HepG2 (cell line): ENCODE data around the gene PAPOLA. TPM values are rescaled to one million over a fixed set of nuclear protein-coding genes. Genes with fewer than 3 reads are reported as not detected.
A peak's percentile ranks its signal among the peaks of the same experiment; 100 is the strongest.

ENCODE experiments used
- BHLHE40 ChIP-seq: IDR thresholded peaks from 2 replicates; pipeline ENCODE4 v1.6.1; 2011; ENCODE audit warnings: low read length, improper control_type of control experiment
- DMAP1 ChIP-seq: IDR thresholded peaks from 2 replicates; pipeline ENCODE4 v1.6.1; 2016
- FOXM1 ChIP-seq: sonication (generic); formaldehyde crosslinking; IDR thresholded peaks from 2 replicates; pipeline ENCODE4 v1.5.0; 2020; ENCODE audit warnings: missing genetic modification reagents
- MEIS2 ChIP-seq: sonication (generic); formaldehyde crosslinking; IDR thresholded peaks from 2 replicates; pipeline ENCODE4 v1.9.0; 2021; ENCODE audit warnings: mild to moderate bottlenecking, missing genetic modification reagents
- MTA1 ChIP-seq: sonication (generic); formaldehyde crosslinking; IDR thresholded peaks from 2 replicates; pipeline ENCODE4 v1.4.0; 2020; ENCODE audit warnings: missing genetic modification reagents, mild to moderate bottlenecking, borderline replicate concordance
- MZF1 ChIP-seq: sonication (generic); formaldehyde crosslinking; IDR thresholded peaks from 2 replicates; pipeline ENCODE4 v1.8.1; 2023; ENCODE audit warnings: mild to moderate bottlenecking, missing genetic modification reagents, borderline replicate concordance
- POLR2AphosphoS5 ChIP-seq: IDR thresholded peaks from 2 replicates; pipeline ENCODE4 v1.6.1; 2012; ENCODE audit warnings: low read depth, low read length
- RARA ChIP-seq: IDR thresholded peaks from 2 replicates; pipeline ENCODE4 v1.6.1; 2016; ENCODE audit warnings: missing genetic modification reagents, missing compliant biosample characterization
- SALL1 ChIP-seq: sonication (generic); formaldehyde crosslinking; IDR thresholded peaks from 2 replicates; pipeline ENCODE4 v1.8.0; 2022; ENCODE audit warnings: mild to moderate bottlenecking, missing genetic modification reagents
- ZNF264 ChIP-seq: sonication (generic); formaldehyde crosslinking; IDR thresholded peaks from 2 replicates; pipeline ENCODE4 v1.4.0; 2020; ENCODE audit warnings: missing genetic modification reagents
- ZNF746 ChIP-seq: sonication (generic); formaldehyde crosslinking; IDR thresholded peaks from 2 replicates; pipeline ENCODE4 v1.8.0; 2022; ENCODE audit warnings: mild to moderate bottlenecking, missing genetic modification reagents
- ZNF790 ChIP-seq: sonication (generic); formaldehyde crosslinking; IDR thresholded peaks from 2 replicates; pipeline ENCODE4 v1.8.0; 2022; ENCODE audit warnings: missing genetic modification reagents, mild to moderate bottlenecking, borderline replicate concordance
- polyA plus RNA-seq, 8 experiments: library from polyadenylated mRNA; depleted of rRNA in 3 of 8; stranded (reverse) in 7 of 8; unstranded in 1 of 8; fragments of >200 nt; fragmentation: Illumina TruSeq in 4 of 8; extraction: Trizol in 4 of 8; gene quantifications; 2 replicates each; pipeline versions ENCODE4 v1.2.1 to v1.2.3, GENCODE V29; 2011 to 2016; ENCODE audit warnings: low read depth in 4 of 8, missing spikeins in 1 of 8, mixed read lengths in 1 of 8; ENCODE audit not compliant: insufficient read depth in 1 of 8
- total RNA-seq, 5 experiments: library from RNA; depleted of rRNA; stranded (reverse); fragments of >200 nt; fragmentation: Illumina TruSeq; extraction: Trizol; gene quantifications; 2 replicates each; pipeline ENCODE4 v1.2.3, GENCODE V29; 2016; ENCODE audit warnings: low read depth in 1 of 5
- TF ChIP-seq, protein P1 (sequence below): sonication (generic); formaldehyde crosslinking; IDR thresholded peaks from 2 replicates; pipeline ENCODE4 v1.5.1; 2020; ENCODE audit warnings: missing genetic modification reagents, mild to moderate bottlenecking, borderline replicate concordance
- TF ChIP-seq, protein P2 (sequence below): sonication (generic); formaldehyde crosslinking; IDR thresholded peaks from 2 replicates; pipeline ENCODE4 v1.8.1; 2023; ENCODE audit warnings: mild to moderate bottlenecking, inconsistent platforms, moderate library complexity, missing genetic modification reagents, borderline replicate concordance
- TF ChIP-seq, protein P3 (sequence below): sonication (generic); formaldehyde crosslinking; IDR thresholded peaks from 2 replicates; pipeline ENCODE4 v1.4.0; 2020; ENCODE audit warnings: missing genetic modification reagents
- TF ChIP-seq, protein P4 (sequence below): sonication (generic); formaldehyde crosslinking; IDR thresholded peaks from 2 replicates; pipeline ENCODE4 v1.4.0; 2020; ENCODE audit warnings: missing genetic modification reagents, borderline replicate concordance
- TF ChIP-seq, protein P5 (sequence below): sonication (generic); formaldehyde crosslinking; IDR thresholded peaks from 2 replicates; pipeline ENCODE4 v1.5.1; 2020; ENCODE audit warnings: mild to moderate bottlenecking, missing genetic modification reagents, borderline replicate concordance
- TF ChIP-seq, protein P6 (sequence below): sonication (generic); formaldehyde crosslinking; IDR thresholded peaks from 2 replicates; pipeline ENCODE4 v1.8.0; 2022; ENCODE audit warnings: missing genetic modification reagents, mild to moderate bottlenecking, borderline replicate concordance

PAPOLA gene
- total and polyA plus RNA-seq, 2 of the 13 experiments (the other 11 are each of a cell fraction or from before 2014, with no cell fraction given) = 103 to 151 TPM

DNA sequence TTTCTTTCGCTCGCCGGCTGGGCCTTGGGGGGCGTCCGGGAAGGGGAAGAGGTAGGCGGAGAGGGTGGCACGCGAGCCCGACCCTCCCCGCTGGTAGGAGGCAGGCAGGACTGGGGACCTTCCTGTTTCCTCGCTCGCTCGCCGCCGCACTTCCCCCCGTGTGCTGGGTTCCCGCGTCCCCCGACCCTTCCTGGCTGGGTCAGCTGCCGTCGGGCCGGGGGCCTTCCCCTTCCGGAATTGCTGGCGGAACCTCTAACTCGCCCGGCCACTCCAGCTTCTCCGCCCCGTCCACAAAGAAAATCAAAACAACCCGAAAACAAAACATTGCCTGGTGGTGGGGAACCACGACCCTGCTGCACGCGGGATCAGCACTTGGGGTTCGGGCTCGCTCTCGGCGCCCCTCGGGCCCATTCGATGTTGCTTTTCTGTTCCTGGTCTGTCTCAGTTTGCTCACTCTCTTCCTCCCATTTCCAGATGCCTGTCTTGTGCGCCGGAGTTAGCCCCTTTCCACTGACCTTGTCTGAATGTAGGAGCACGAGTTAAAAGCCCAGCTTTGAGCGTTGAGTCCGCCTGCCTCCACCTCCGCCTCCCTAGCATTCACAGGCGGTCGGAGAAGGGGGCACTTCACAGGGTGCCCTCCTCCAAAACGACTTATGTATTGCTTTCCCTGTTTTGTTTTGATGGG is 581 bp downstream of the PAPOLA start (continued):
- TF ChIP-seq MTA1 (CRISPR knock-in tag) = no peak
- no peak for TF ChIP-seq ZNF746
- TF ChIP-seq FOXM1 = no peak
- TF ChIP-seq POLR2AphosphoS5 = no peak
- TF ChIP-seq MEIS2 (CRISPR knock-in tag) = peak; percentile 26; the same call in 1 of the 2 replicates
- TF ChIP-seq, protein P1, sequence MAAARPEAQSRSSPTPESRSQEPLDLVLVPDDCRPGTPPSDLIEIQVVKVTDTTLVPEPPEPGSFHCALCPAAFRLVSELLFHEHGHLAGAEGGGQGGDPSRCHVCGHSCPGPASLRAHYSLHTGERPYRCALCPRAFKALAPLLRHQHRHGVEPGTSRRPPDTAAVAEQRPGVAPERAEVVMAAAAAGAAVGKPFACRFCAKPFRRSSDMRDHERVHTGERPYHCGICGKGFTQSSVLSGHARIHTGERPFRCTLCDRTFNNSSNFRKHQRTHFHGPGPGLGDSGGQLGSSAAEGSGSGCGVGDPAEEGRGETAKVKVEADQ (CRISPR knock-in tag) = no peak
- TF ChIP-seq MZF1 (CRISPR knock-in tag) = no peak
- TF ChIP-seq BHLHE40 = no peak
- no peak for TF ChIP-seq DMAP1 (CRISPR knock-in tag)
- TF ChIP-seq, protein P2, sequence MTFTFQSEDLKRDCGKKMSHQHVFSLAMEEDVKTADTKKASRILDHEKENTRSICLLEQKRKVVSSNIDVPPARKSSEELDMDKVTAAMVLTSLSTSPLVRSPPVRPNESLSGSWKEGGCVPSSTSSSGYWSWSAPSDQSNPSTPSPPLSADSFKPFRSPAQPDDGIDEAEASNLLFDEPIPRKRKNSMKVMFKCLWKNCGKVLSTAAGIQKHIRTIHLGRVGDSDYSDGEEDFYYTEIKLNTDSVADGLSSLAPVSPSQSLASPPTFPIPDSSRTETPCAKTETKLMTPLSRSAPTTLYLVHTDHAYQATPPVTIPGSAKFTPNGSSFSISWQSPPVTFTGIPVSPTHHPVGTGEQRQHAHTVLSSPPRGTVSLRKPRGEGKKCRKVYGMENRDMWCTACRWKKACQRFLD (CRISPR knock-in tag) = 0 out of 2 replicates have a peak, but pooled peaks have one; percentile 27
- TF ChIP-seq ZNF790 = no peak
- no peak for TF ChIP-seq RARA (CRISPR knock-in tag)
- TF ChIP-seq ZNF264 = 0 out of 2 replicates have a peak, but pooled peaks have one; percentile 4
- TF ChIP-seq SALL1 (CRISPR knock-in tag) = peak; percentile 43; the same call in 1 of the 2 replicates
- TF ChIP-seq, protein P3, sequence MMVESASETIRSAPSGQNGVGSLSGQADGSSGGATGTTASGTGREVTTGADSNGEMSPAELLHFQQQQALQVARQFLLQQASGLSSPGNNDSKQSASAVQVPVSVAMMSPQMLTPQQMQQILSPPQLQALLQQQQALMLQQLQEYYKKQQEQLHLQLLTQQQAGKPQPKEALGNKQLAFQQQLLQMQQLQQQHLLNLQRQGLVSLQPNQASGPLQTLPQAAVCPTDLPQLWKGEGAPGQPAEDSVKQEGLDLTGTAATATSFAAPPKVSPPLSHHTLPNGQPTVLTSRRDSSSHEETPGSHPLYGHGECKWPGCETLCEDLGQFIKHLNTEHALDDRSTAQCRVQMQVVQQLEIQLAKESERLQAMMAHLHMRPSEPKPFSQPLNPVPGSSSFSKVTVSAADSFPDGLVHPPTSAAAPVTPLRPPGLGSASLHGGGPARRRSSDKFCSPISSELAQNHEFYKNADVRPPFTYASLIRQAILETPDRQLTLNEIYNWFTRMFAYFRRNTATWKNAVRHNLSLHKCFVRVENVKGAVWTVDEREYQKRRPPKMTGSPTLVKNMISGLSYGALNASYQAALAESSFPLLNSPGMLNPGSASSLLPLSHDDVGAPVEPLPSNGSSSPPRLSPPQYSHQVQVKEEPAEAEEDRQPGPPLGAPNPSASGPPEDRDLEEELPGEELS (CRISPR knock-in tag) = no peak
- TF ChIP-seq, protein P4, sequence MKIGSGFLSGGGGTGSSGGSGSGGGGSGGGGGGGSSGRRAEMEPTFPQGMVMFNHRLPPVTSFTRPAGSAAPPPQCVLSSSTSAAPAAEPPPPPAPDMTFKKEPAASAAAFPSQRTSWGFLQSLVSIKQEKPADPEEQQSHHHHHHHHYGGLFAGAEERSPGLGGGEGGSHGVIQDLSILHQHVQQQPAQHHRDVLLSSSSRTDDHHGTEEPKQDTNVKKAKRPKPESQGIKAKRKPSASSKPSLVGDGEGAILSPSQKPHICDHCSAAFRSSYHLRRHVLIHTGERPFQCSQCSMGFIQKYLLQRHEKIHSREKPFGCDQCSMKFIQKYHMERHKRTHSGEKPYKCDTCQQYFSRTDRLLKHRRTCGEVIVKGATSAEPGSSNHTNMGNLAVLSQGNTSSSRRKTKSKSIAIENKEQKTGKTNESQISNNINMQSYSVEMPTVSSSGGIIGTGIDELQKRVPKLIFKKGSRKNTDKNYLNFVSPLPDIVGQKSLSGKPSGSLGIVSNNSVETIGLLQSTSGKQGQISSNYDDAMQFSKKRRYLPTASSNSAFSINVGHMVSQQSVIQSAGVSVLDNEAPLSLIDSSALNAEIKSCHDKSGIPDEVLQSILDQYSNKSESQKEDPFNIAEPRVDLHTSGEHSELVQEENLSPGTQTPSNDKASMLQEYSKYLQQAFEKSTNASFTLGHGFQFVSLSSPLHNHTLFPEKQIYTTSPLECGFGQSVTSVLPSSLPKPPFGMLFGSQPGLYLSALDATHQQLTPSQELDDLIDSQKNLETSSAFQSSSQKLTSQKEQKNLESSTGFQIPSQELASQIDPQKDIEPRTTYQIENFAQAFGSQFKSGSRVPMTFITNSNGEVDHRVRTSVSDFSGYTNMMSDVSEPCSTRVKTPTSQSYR (CRISPR knock-in tag) = no peak
- TF ChIP-seq, protein P5, sequence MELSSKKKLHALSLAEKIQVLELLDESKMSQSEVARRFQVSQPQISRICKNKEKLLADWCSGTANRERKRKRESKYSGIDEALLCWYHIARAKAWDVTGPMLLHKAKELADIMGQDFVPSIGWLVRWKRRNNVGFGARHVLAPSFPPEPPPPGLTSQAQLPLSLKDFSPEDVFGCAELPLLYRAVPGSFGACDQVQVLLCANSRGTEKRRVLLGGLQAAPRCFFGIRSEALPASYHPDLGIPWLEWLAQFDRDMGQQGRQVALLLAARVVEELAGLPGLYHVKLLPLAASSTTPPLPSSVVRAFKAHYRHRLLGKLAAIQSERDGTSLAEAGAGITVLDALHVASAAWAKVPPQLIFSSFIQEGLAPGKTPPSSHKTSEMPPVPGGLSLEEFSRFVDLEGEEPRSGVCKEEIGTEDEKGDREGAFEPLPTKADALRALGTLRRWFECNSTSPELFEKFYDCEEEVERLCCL (CRISPR knock-in tag) = no peak
- TF ChIP-seq, protein P6, sequence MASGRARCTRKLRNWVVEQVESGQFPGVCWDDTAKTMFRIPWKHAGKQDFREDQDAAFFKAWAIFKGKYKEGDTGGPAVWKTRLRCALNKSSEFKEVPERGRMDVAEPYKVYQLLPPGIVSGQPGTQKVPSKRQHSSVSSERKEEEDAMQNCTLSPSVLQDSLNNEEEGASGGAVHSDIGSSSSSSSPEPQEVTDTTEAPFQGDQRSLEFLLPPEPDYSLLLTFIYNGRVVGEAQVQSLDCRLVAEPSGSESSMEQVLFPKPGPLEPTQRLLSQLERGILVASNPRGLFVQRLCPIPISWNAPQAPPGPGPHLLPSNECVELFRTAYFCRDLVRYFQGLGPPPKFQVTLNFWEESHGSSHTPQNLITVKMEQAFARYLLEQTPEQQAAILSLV (CRISPR knock-in tag) = no peak
